DND-41 (cell line): Measurements from ENCODE around the gene KAZN.

ENCODE experiments used
- CTCF ChIP-seq: IDR thresholded peaks from 2 replicates; pipeline ENCODE4 v1.5.1; 2012; ENCODE audit warnings: borderline replicate concordance, low read length, moderate library complexity, mild to moderate bottlenecking; ENCODE audit not compliant: poor library complexity, severe bottlenecking; ENCODE audit errors: extremely low read depth
- EZH2 ChIP-seq: IDR thresholded peaks from 3 replicates; pipeline ENCODE4 v1.6.1; 2012; ENCODE audit warnings: borderline replicate concordance, low read depth, mild to moderate bottlenecking, moderate library complexity, low read length, inconsistent platforms; ENCODE audit not compliant: severe bottlenecking

- TF ChIP-seq CTCF, result no peak
- TF ChIP-seq EZH2, result no peak
Observed at GRCh38 chr1:14572861-14573260, 25.6 kb upstream of the KAZN start.
